A673 (cell line): ENCODE data around the gene MED22. TPM values are rescaled to one million over a fixed set of nuclear protein-coding genes. Genes with fewer than 3 reads are reported as not detected.
A peak's percentile ranks its signal among the peaks of the same experiment; 100 is the strongest.

Source experiments
- BruUV-seq: library from RNA; stranded (reverse); fragments of 400-500 nt; replicated peaks from 2 replicates; lab custom pipeline; 2021; lab: Mats Ljungman, UMichigan
- CTCF ChIA-PET: fragments of 300-600 bp; sonication (Branson Sonifier 250); formaldehyde crosslinking; loops from one replicate; lab custom pipeline; 2022; ENCODE audit warnings: antibody characterized with exemption; lab: Charles Lee
- POLR2A ChIA-PET: fragments of 300-600 bp; sonication (Branson Sonifier 250); formaldehyde crosslinking; loops from one replicate; lab custom pipeline; 2022; ENCODE audit warnings: antibody characterized with exemption; ENCODE audit not compliant: low non-redundant PET; lab: Charles Lee
- DNase-seq: peaks from one replicate; pipeline ENCODE4 v3.0.0-alpha.2; 2015; ENCODE audit warnings: low spot score
- H3K27ac ChIP-seq: fragments of 200-600 bp; sonication (generic); 2 replicates; pipeline ENCODE4 v1.5.1; 2016; ENCODE audit warnings: mixed run types, low read depth, mild to moderate bottlenecking, mixed read lengths, antibody characterized with exemption, low read length; ENCODE audit not compliant: poor library complexity, severe bottlenecking
- H3K27me3 ChIP-seq: fragments of 200-600 bp; sonication (generic); replicated peaks from 2 replicates; pipeline ENCODE4 v1.6.1; 2017; ENCODE audit warnings: mixed run types, low read depth, mild to moderate bottlenecking, mixed read lengths, antibody characterized with exemption, low read length; ENCODE audit not compliant: insufficient read depth, poor library complexity
- H3K36me3 ChIP-seq: fragments of 200-600 bp; sonication (generic); 2 replicates; pipeline ENCODE4 v1.6.1; 2016; ENCODE audit warnings: mixed run types, mild to moderate bottlenecking, mixed read lengths, antibody characterized with exemption, low read length; ENCODE audit not compliant: insufficient read depth, poor library complexity, severe bottlenecking
- H3K4me1 ChIP-seq: fragments of 200-600 bp; sonication (generic); 2 replicates; pipeline ENCODE4 v1.6.1; 2017; ENCODE audit warnings: mixed run types, mild to moderate bottlenecking, mixed read lengths, antibody characterized with exemption, low read length; ENCODE audit not compliant: insufficient read depth, poor library complexity, severe bottlenecking
- H3K4me3 ChIP-seq: fragments of 200-600 bp; sonication (generic); 2 replicates; pipeline ENCODE4 v1.5.1; 2016; ENCODE audit warnings: low read depth, mixed run types, mild to moderate bottlenecking, mixed read lengths, low read length; ENCODE audit not compliant: poor library complexity, severe bottlenecking
- H3K9me3 ChIP-seq: fragments of 200-600 bp; sonication (generic); 2 replicates; pipeline ENCODE4 v1.6.1; 2016; ENCODE audit warnings: mixed run types, low read depth, mild to moderate bottlenecking, mixed read lengths, antibody characterized with exemption, low read length; ENCODE audit not compliant: poor library complexity, severe bottlenecking
- CTCF ChIP-seq: fragments of 300-800, 200-600 bp; sonication (generic); conservative IDR thresholded peaks from 2 replicates; pipeline ENCODE4 v1.5.1; 2017; ENCODE audit warnings: low read depth, mild to moderate bottlenecking, antibody characterized with exemption, low read length, moderate library complexity, mixed read lengths
- EZH2 ChIP-seq: fragments of 200-600 bp; sonication (generic); IDR thresholded peaks from 2 replicates; pipeline ENCODE4 v1.6.1; 2017; ENCODE audit warnings: borderline replicate concordance, low read depth, mild to moderate bottlenecking, mixed read lengths, antibody characterized with exemption, low read length; ENCODE audit not compliant: poor library complexity, severe bottlenecking
- intact Hi-C: fragments of 100-400 bp; cut with micrococcal nuclease; formaldehyde crosslinking; loops from one replicate; pipeline ENCODE4 v1.10.0; 2022; ENCODE audit not compliant: unreplicated experiment
- total RNA-seq: library from RNA; stranded (reverse); gene quantifications from 2 replicates; pipeline ENCODE4 v1.2.3, GENCODE V29; 2021

The MED22 gene
- total RNA-seq, 1 experiment from 2014 or later = 46.2 TPM

- Histone ChIP-seq H3K4me1 (no peaks in the 10 kb centered on the region), H3K27me3 (no peaks in the 10 kb centered on the region), H3K27ac (no peak overlapping the region), H3K9me3 (no peaks in the 10 kb centered on the region), H3K36me3 (peaks cover 67% of the 10 kb centered on the region), H3K4me3 (no peak overlapping the region)
- intact Hi-C loops = no loop called here
- ChIA-PET POLR2A (interaction anchor here (0.6 to 0.7 kb wide), 2 partner anchors 18 to 232 kb away, joined by 3 read pairs; no protein-coding TSS in a partner anchor), CTCF (no interaction called here)
- no peak for DNase-seq
- TF ChIP-seq EZH2 (no peak), CTCF (no peak)
- no TSS peak for BruUV-seq
Measured at GRCh38 chr9:133367221-133367620, 19.3 kb upstream of the MED22 start.

GRCh38 chr9:133366435-133366834 lies 18.5 kb upstream of the MED22 start:
- no peaks in the 10 kb centered on the region for H3K27me3 ChIP-seq
- no TSS peak for BruUV-seq
- H3K27ac ChIP-seq = no peak overlapping the region
- DNase-seq = no peak
- intact Hi-C loops = no loop called here
- no peaks in the 10 kb centered on the region for H3K4me1 ChIP-seq
- POLR2A ChIA-PET = no interaction called here
- CTCF ChIA-PET = no interaction called here
- peaks cover 68% of the 10 kb centered on the region for H3K36me3 ChIP-seq
- no peak overlapping the region for H3K4me3 ChIP-seq
- no peak for TF ChIP-seq EZH2
- TF ChIP-seq CTCF = no peak
- H3K9me3 ChIP-seq = no peaks in the 10 kb centered on the region

DNA sequence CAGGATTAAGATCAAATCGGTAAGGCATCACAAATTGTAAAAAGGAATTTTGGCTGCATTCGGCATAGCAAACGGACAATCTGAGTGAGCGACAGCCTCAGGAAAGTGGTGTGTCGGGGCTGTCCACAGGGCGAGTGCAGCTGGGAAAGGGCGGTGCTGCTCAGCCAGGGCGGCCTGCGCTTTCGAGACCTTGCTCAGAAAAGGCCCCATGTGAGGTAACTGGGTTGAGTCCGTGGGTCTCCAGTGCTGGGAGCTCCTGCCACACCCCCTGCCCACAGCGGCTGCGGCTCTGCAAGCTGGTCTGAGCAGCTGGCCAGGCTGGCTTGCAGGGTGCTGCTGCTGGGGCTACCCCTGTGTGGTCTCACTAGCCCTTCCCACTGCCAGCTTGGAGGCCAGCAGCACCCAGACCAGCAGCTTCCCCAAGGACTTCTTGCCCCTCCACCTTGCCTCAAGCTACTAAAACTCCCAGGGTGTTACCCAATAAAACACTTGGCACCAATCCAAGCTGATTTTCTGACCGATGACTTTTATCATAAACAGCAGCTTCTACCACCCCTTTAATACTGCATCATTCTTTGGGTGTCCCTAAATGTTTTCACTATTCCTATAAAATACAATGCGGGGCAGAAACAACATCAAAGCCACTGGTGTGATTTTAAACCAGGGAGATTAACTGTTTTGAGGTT lies 14.6 kb upstream of the MED22 start:
- H3K27ac ChIP-seq = no peak overlapping the region
- H3K9me3 ChIP-seq = no peaks in the 10 kb centered on the region
- H3K27me3 ChIP-seq = no peaks in the 10 kb centered on the region
- TF ChIP-seq CTCF (no peak), EZH2 (no peak)
- DNase-seq = no peak
- intact Hi-C loops = no loop called here
- no peak overlapping the region for H3K4me3 ChIP-seq
- peaks cover 69% of the 10 kb centered on the region for H3K36me3 ChIP-seq
- peaks cover 11% of the 10 kb centered on the region for H3K4me1 ChIP-seq
- ChIA-PET CTCF (no interaction called here), POLR2A (no interaction called here)
- BruUV-seq = TSS peak; percentile 58
